Measurements from ENCODE around the gene ACIN1. TPM values are rescaled to one million over a fixed set of nuclear protein-coding genes. Genes with fewer than 3 reads are reported as not detected.

ACIN1 gene
- total RNA-seq, 1 donor from 2014 or later: 64.6 TPM

DNA sequence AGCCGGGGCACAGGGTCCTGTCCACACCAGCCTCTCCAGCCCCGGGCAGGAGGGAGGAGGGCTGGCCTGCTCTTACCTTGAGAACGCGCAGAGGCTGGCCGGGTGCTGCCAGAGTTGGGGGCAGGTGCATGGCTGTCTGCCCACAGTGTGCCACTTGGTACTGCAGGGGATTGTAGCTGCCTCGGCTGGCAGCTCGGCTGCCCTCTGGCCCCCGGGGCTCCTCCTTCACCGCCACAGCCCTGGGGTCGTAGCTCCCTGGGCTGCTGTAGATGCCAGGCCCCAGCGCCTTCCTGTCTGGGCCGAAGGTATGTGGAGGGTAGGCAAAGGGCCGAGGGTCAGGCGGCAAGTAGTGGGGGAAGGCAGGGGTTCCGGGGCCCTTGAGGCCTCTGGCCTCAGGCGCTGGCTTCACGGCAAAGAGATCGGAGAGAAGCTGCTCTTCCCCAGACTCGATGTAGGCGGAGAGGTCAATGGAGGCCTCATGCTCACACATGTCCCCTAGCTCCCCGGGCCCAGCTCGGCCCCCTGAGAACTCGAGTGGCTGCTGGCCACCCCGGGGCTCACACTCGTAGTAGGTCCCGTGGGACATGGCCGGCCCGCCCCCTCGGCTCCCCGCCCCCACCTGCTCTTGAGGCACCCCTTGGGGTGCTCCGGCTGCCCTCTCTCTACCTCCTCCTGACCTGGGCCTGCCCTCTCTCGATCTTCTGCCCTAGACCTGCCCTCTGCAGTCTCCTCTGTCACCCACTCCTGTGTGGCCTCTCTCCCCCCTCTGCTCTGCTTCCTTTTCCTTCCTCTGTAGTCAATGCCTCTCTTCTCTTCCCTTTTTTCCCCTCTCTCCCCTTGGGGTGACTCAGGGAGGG is 23.8 kb upstream of the ACIN1 start, which contains the start of gene CEBPE:
TSS of gene CEBPE (minus strand) at position 750 of the 857 bp plus-strand sequence. CDS start at position 586, 164 bp downstream.
- H3K4me1 ChIP-seq: peaks cover 21% of the 10 kb centered on the region
- TF ChIP-seq, protein P1, sequence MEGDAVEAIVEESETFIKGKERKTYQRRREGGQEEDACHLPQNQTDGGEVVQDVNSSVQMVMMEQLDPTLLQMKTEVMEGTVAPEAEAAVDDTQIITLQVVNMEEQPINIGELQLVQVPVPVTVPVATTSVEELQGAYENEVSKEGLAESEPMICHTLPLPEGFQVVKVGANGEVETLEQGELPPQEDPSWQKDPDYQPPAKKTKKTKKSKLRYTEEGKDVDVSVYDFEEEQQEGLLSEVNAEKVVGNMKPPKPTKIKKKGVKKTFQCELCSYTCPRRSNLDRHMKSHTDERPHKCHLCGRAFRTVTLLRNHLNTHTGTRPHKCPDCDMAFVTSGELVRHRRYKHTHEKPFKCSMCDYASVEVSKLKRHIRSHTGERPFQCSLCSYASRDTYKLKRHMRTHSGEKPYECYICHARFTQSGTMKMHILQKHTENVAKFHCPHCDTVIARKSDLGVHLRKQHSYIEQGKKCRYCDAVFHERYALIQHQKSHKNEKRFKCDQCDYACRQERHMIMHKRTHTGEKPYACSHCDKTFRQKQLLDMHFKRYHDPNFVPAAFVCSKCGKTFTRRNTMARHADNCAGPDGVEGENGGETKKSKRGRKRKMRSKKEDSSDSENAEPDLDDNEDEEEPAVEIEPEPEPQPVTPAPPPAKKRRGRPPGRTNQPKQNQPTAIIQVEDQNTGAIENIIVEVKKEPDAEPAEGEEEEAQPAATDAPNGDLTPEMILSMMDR (IDR thresholded peaks at IDR 0.05; ENCODE audit: borderline replicate concordance): no peak
- no peaks in the 10 kb centered on the region for H3K36me3 ChIP-seq
- intact Hi-C loops (cut with micrococcal nuclease): no loop called here
- DNase-seq: no peak
- peaks cover 38% of the 10 kb centered on the region for H3K27me3 ChIP-seq (ENCODE audit: low read depth)
- H3K27ac ChIP-seq (replicated peaks): peak within 1 kb of the TSS; percentile 18
- H3K4me3 ChIP-seq: no peak within 1 kb of the TSS
- no peaks in the 10 kb centered on the region for H3K9me3 ChIP-seq (replicated peaks)

DNA sequence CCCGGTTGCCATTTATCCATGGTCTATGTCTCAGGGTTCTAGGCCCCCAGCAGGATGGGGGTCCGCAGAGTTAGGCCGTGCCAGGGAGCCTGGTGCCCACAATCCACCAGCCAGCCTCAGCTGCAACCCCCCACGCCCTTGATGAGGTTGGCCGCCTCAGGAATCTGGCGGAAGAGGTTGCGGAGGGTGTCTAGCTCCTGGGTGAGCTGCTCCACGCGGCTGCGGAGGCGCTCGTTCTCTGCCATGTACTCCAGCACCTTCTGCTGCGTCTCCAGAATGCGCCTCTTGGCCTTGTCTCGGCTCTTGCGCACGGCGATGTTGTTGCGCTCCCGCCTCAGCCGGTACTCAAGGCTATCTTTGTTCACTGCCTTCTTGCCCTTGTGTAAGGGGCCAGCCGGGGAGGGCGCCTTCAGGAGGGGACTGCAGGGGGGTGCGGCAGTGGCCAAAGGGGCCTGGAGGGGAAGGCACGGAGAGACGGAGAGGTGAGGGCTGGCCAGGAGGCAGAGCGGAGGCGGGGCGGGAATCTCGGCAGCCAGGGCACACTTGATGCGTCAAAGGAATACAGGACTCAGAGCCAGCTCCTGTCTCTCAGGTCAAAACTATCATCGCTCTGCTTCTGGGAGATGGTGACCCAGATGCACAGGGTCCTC is 22.6 kb upstream of the ACIN1 start:
- H3K4me1 ChIP-seq: peaks cover 18% of the 10 kb centered on the region
- no peaks in the 10 kb centered on the region for H3K9me3 ChIP-seq (replicated peaks)
- no peak overlapping the region for H3K4me3 ChIP-seq
- no peak overlapping the region for H3K27ac ChIP-seq (replicated peaks)
- intact Hi-C loops (cut with micrococcal nuclease): no loop called here
- peaks cover 45% of the 10 kb centered on the region for H3K27me3 ChIP-seq (ENCODE audit: low read depth)
- DNase-seq: no peak
- H3K36me3 ChIP-seq: no peaks in the 10 kb centered on the region
- TF ChIP-seq, protein P1 (IDR thresholded peaks at IDR 0.05; ENCODE audit: borderline replicate concordance): no peak

DNA sequence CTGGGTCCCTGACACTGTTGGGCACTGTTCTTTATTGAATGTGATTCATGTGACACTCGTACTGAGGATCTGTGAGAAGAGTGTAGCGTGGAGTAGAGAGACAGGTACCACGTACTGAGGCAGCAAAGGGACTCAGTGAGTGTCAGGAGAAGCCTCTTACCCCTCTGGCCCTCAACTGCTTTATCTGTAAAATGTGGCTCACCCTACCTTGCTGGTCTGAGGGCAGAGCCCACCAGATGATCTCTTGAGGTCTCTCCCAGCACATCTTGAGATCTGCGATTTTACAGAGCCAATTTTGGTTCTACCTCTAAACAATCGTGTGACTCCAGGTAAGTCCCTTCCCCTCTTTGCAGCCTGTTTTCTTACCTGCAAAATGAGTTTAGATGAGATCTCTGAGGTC is 21.0 kb upstream of the ACIN1 start:
- H3K27ac ChIP-seq (replicated peaks): no peak overlapping the region
- no peak overlapping the region for H3K4me3 ChIP-seq
- H3K9me3 ChIP-seq (replicated peaks): no peaks in the 10 kb centered on the region
- H3K36me3 ChIP-seq: no peaks in the 10 kb centered on the region
- peaks cover 61% of the 10 kb centered on the region for H3K27me3 ChIP-seq (ENCODE audit: low read depth)
- TF ChIP-seq, protein P1 (IDR thresholded peaks at IDR 0.05; ENCODE audit: borderline replicate concordance): no peak
- peaks cover 8% of the 10 kb centered on the region for H3K4me1 ChIP-seq
- no peak for DNase-seq
- intact Hi-C loops (cut with micrococcal nuclease): no loop called here

DNA sequence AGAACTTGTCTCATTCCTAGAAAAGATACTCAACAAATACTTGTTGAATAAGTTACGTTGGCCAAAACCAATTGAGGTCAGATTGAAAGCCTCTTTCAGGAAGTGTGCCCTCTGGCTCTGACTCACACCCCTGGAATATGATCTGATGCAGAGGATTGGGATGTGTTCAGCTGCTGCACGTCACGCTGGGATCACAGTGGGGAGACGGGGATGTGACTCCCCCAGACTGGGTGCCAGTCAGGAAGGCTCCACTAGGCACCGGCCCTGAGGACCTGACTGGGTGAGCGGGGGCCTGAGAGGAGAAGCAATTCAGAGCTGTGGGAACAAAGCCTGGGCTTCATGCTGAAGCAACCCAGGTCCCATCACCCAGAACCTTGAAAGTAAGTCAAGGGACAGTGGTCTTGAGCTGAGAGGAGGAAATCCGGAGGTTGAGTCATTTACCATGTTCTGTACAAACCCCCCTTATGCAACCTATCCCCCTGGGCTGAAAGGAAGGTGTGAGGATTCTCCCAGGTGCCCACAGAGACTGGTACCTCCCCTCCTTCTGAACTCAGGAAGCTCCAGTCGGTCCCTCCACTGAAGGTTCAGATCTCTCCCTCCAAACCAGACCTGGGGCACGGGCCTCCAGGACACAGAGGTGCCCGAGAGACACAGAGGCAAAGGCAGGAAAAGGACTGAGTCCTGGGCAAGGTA is 20.2 kb upstream of the ACIN1 start:
- no peaks in the 10 kb centered on the region for H3K9me3 ChIP-seq (replicated peaks)
- no peak for DNase-seq
- TF ChIP-seq, protein P1 (IDR thresholded peaks at IDR 0.05; ENCODE audit: borderline replicate concordance): no peak
- no peak overlapping the region for H3K27ac ChIP-seq (replicated peaks)
- no peak overlapping the region for H3K4me3 ChIP-seq
- H3K4me1 ChIP-seq: peaks cover 7% of the 10 kb centered on the region
- H3K27me3 ChIP-seq (ENCODE audit: low read depth): peaks cover 68% of the 10 kb centered on the region
- no peaks in the 10 kb centered on the region for H3K36me3 ChIP-seq
- intact Hi-C loops (cut with micrococcal nuclease): no loop called here

DNA sequence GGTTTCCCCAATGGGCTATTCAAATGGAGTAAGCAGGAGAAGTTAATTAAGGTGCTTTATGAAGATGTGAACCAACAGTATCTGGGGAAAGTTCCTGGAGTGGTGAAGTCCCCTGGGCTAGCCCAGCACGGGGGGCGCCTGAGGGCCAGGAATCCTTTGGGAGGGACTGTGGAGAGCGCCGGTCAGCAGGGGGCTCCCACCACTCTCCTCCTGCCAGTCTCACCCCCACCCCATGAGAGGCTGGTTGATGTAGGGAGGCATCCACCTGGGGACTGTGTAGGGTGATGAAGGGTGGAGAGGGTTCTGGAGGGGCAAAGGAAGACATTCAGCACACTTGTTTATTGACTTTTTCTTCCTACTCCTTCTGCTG is 19.7 kb upstream of the ACIN1 start:
- intact Hi-C loops (cut with micrococcal nuclease): loop anchor here (5.0 kb wide), 1 partner anchor 83 kb away; no protein-coding TSS in a partner anchor
- H3K36me3 ChIP-seq: no peaks in the 10 kb centered on the region
- TF ChIP-seq, protein P1 (IDR thresholded peaks at IDR 0.05; ENCODE audit: borderline replicate concordance): no peak
- peaks cover 7% of the 10 kb centered on the region for H3K4me1 ChIP-seq
- no peak overlapping the region for H3K4me3 ChIP-seq
- H3K27ac ChIP-seq (replicated peaks): no peak overlapping the region
- no peak for DNase-seq
- no peaks in the 10 kb centered on the region for H3K9me3 ChIP-seq (replicated peaks)
- H3K27me3 ChIP-seq (ENCODE audit: low read depth): peaks cover 73% of the 10 kb centered on the region
